GM12892 (cell line): Measurements from ENCODE around the gene HS3ST5.

Experiments used
- POLR2A ChIP-seq: IDR thresholded peaks from 2 replicates; pipeline ENCODE4 v1.6.1; 2011; ENCODE audit warnings: low read depth, low read length, control low read depth
- POLR2AphosphoS5 ChIP-seq: IDR thresholded peaks from 2 replicates; pipeline ENCODE4 v1.6.1; 2011; ENCODE audit warnings: low read depth, low read length, control low read depth
- TAF1 ChIP-seq: IDR thresholded peaks from 2 replicates; pipeline ENCODE4 v1.6.1; 2011; ENCODE audit warnings: low read depth, mild to moderate bottlenecking, control low read depth, low read length, borderline replicate concordance

DNA sequence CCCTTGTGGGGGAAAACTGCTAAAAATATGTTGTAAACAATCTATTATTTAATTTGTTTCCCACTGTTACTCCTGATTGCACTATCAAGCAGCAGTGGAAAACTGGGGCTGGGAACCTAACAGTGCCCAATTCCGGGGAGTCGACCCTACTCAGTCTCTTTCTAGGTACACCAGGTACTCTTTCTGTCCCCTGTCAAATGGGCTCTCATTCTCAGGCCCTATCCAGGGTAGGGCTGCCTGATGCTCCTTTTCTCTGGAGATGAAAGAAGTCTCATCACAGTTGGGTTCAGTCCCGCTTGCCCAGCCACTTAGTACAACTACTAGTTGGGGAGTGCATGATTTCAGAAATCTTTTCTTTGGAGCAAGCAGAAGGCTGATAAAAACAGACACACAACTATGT lies 52.0 kb downstream of the HS3ST5 start:
- TF ChIP-seq POLR2A: no peak
- TF ChIP-seq POLR2AphosphoS5: no peak
- TF ChIP-seq TAF1: no peak
